VCaP (cell line): ENCODE measurements around the gene FHIT.
A peak's percentile ranks its signal among the peaks of the same experiment; 100 is the strongest.

Source experiments
- H3K27ac ChIP-seq: fragments of 450-650 bp; 2 replicates; pipeline ENCODE4 v1.5.1; 2017
- TF ChIP-seq, protein P1 (sequence below): fragments of 450-650 bp; conservative IDR thresholded peaks from 2 replicates; pipeline ENCODE4 v1.5.1; 2017; ENCODE audit warnings: mild to moderate bottlenecking, moderate library complexity

The FHIT gene

GRCh38 chr3:59979542-59979941, 1271.7 kb downstream of the FHIT start:
- no peak overlapping the region for H3K27ac ChIP-seq
- TF ChIP-seq, protein P1, sequence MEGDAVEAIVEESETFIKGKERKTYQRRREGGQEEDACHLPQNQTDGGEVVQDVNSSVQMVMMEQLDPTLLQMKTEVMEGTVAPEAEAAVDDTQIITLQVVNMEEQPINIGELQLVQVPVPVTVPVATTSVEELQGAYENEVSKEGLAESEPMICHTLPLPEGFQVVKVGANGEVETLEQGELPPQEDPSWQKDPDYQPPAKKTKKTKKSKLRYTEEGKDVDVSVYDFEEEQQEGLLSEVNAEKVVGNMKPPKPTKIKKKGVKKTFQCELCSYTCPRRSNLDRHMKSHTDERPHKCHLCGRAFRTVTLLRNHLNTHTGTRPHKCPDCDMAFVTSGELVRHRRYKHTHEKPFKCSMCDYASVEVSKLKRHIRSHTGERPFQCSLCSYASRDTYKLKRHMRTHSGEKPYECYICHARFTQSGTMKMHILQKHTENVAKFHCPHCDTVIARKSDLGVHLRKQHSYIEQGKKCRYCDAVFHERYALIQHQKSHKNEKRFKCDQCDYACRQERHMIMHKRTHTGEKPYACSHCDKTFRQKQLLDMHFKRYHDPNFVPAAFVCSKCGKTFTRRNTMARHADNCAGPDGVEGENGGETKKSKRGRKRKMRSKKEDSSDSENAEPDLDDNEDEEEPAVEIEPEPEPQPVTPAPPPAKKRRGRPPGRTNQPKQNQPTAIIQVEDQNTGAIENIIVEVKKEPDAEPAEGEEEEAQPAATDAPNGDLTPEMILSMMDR: no peak

DNA sequence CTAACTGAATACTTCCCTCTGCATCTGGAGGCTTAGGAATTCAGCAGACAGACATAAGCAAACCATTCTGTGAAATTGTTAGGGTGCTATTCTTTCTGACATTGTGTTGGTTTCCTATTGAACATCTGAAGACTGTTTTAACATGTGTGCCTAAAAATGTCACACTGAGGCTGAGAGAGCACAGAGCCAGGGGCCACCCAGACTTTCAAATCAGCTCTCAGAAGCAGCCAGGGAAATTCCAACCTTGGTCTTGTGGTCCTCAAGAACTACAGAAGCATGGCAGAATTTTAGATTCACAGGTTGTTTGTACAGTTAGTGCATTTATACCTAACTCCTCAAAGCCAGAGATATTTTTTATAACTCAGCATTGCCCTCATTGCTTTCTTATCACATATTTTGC, 1272.3 kb downstream of the FHIT start:
- no peak overlapping the region for H3K27ac ChIP-seq
- TF ChIP-seq, protein P1: no peak

DNA sequence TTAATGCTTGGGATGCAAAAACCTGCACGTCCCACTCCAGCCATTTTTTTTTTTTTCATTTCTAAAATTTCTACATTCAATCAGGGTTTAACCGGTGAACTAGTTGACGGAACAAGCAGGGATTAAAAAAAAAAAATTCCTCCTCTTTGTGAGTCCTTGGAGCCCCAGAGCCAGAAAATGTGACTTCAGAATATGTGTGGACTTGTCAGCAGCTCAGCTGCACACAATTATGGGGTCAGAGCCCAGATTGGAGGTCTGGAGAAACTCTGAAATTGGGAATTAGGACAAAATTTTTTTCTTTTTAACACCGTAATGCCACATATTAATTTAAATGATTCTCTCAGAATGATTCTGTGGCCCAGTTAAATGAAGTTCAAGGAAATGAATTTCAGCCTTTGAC, 1280.5 kb downstream of the FHIT start:
- TF ChIP-seq, protein P1: no peak
- H3K27ac ChIP-seq: no peak overlapping the region

- TF ChIP-seq, protein P1: no peak
- no peak overlapping the region for H3K27ac ChIP-seq
Observed at GRCh38 chr3:59970376-59970775, 1280.9 kb downstream of the FHIT start.

DNA sequence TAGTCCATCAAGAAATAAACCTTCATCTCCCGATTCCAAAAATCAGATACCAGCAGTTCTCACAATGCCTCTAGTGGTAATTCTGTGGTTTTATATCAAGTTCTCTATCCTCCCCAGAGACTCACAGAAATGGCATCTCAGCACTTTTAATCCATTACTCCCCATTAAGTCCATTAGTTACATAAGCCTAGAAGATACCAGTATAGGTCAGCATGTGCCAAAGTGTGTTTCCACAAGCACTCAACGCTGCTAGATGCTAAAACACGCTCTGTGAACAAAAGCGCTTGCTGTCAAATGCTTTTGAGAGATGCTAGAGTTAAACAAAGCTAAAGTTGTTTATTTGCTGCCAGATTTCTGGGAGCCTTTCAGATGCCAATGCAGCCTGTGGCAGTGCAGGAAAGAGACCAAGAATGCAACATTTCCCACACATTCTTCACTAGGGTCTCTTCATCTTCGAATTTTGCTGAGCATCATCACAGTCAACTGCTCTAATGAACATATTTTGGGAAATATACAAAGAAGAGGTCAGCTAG, 1282.7 kb downstream of the FHIT start:
- TF ChIP-seq, protein P1: peak; percentile 38

GRCh38 chr3:59963676-59964075, 1287.6 kb downstream of the FHIT start:
- TF ChIP-seq, protein P1: no peak
- H3K27ac ChIP-seq: no peak overlapping the region

More for the DNA sequence above, 1282.7 kb downstream of the FHIT start:
- no peak overlapping the region for H3K27ac ChIP-seq

- no peak overlapping the region for H3K27ac ChIP-seq
- TF ChIP-seq, protein P1: no peak
Observed at GRCh38 chr3:59957150-59957549, 1294.1 kb downstream of the FHIT start.
